ENCODE results near the gene SLBP.
"Not testable (repeated sequence)": the region's sequence is repeated elsewhere in the genome, so short reads cannot be mapped to it uniquely, and the experiment has no call there.

The SLBP gene

GRCh38 chr4:1676605-1677525 is 35.3 kb downstream of the SLBP start:
- DNase-seq (ENCODE audit: low read depth in 2 of 2), result no peak

GRCh38 chr4:1675802-1676137 is 36.3 kb downstream of the SLBP start:
- no peak for DNase-seq (ENCODE audit: low read depth in 2 of 2)

- no peak for DNase-seq (ENCODE audit: low read depth in 2 of 2)
These were observed 36.9 kb downstream of the SLBP start for GRCh38 chr4:1675136-1675801.

GRCh38 chr4:1674682-1675081 is 37.4 kb downstream of the SLBP start:
- DNase-seq (ENCODE audit: low read depth in 2 of 2), result no peak

GRCh38 chr4:1673671-1674070 is 38.4 kb downstream of the SLBP start:
- no peak for DNase-seq (ENCODE audit: low read depth in 2 of 2)

GRCh38 chr4:1671011-1671410 is 41.1 kb downstream of the SLBP start:
- DNase-seq (ENCODE audit: low read depth in 2 of 2), result not testable (repeated sequence)

- DNase-seq (ENCODE audit: low read depth in 2 of 2), result no peak
These were observed 41.8 kb downstream of the SLBP start for GRCh38 chr4:1670279-1670678.

- no peak for DNase-seq (ENCODE audit: low read depth in 2 of 2)
These were observed 42.3 kb downstream of the SLBP start for GRCh38 chr4:1669850-1670249.

GRCh38 chr4:1669270-1669669 is 42.8 kb downstream of the SLBP start:
- no peak for DNase-seq (ENCODE audit: low read depth in 2 of 2)

GRCh38 chr4:1668488-1668840 is 43.7 kb downstream of the SLBP start:
- no peak for DNase-seq (ENCODE audit: low read depth in 2 of 2)

- no peak for DNase-seq (ENCODE audit: low read depth in 2 of 2)
These were observed 44.8 kb downstream of the SLBP start for GRCh38 chr4:1667273-1667672.

GRCh38 chr4:1666391-1666790 is 45.7 kb downstream of the SLBP start:
- no peak for DNase-seq (ENCODE audit: low read depth in 2 of 2)

GRCh38 chr4:1664141-1664540 is 48.0 kb downstream of the SLBP start:
- DNase-seq (ENCODE audit: low read depth in 2 of 2), result no peak

- no peak for DNase-seq (ENCODE audit: low read depth in 2 of 2)
These were observed 48.6 kb downstream of the SLBP start for GRCh38 chr4:1663549-1663948.

- DNase-seq (ENCODE audit: low read depth in 2 of 2), result no peak
These were observed 50.4 kb downstream of the SLBP start for GRCh38 chr4:1661695-1662094.

- DNase-seq (ENCODE audit: low read depth in 2 of 2), result no peak
These were observed 51.0 kb downstream of the SLBP start for GRCh38 chr4:1660948-1661677.

GRCh38 chr4:1659104-1660043 is 52.7 kb downstream of the SLBP start:
- no peak for DNase-seq (ENCODE audit: low read depth in 2 of 2)

- DNase-seq (ENCODE audit: low read depth in 2 of 2), result no peak
These were observed 53.5 kb downstream of the SLBP start for GRCh38 chr4:1658581-1658980.

- DNase-seq (ENCODE audit: low read depth in 2 of 2), result no peak
These were observed 54.0 kb downstream of the SLBP start for GRCh38 chr4:1658146-1658545.

GRCh38 chr4:1656986-1657385 is 55.1 kb downstream of the SLBP start:
- DNase-seq (ENCODE audit: low read depth in 2 of 2), result no peak

GRCh38 chr4:1656132-1656531 is 56.0 kb downstream of the SLBP start:
- DNase-seq (ENCODE audit: low read depth in 2 of 2), result no peak

GRCh38 chr4:1655676-1656075 is 56.4 kb downstream of the SLBP start:
- DNase-seq (ENCODE audit: low read depth in 2 of 2), result no peak

Measured in stimulated activated CD4-positive, alpha-beta T cell treated with anti-CD3 and anti-CD28 coated beads, Interleukin-12 subunit alpha, Interleukin-12 subunit beta, amount 100 ng/mL, for 24 hours (primary cell).